PC-3 (cell line): ENCODE results near the gene CNKSR3.

Source experiments
- EZH2 ChIP-seq: fragments of 300-600 bp; sonication (generic); IDR thresholded peaks from one replicate; pipeline ENCODE4 v1.6.1; 2017; ENCODE audit warnings: antibody characterized with exemption, mild to moderate bottlenecking, low read length; ENCODE audit not compliant: unreplicated experiment
- TF ChIP-seq, protein P1 (sequence below): fragments of 300-600 bp; sonication (generic); conservative IDR thresholded peaks from 2 replicates; pipeline ENCODE4 v1.5.1; 2017; ENCODE audit warnings: antibody characterized with exemption, low read depth, mild to moderate bottlenecking, low read length

DNA sequence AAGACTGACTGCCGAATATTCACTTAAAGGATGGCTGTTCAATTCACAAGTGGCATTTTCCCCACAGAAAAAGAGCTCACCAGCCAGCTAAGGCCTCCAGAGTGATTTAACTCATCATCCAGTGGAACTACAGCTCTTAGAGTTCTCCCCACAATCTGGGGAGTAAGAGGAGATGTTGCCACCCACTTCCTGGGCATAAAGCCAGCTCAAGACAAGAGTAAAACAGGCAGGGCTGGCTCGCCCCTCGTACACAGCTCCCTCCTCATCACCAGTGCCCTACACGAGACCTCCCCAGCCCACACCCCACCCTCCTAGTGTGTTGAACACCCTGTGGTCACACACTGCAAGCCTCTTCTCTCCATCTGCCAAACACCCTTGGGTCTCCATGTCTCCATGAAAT is 106.7 kb downstream of the CNKSR3 start:
- TF ChIP-seq EZH2, result no peak
- TF ChIP-seq, protein P1, sequence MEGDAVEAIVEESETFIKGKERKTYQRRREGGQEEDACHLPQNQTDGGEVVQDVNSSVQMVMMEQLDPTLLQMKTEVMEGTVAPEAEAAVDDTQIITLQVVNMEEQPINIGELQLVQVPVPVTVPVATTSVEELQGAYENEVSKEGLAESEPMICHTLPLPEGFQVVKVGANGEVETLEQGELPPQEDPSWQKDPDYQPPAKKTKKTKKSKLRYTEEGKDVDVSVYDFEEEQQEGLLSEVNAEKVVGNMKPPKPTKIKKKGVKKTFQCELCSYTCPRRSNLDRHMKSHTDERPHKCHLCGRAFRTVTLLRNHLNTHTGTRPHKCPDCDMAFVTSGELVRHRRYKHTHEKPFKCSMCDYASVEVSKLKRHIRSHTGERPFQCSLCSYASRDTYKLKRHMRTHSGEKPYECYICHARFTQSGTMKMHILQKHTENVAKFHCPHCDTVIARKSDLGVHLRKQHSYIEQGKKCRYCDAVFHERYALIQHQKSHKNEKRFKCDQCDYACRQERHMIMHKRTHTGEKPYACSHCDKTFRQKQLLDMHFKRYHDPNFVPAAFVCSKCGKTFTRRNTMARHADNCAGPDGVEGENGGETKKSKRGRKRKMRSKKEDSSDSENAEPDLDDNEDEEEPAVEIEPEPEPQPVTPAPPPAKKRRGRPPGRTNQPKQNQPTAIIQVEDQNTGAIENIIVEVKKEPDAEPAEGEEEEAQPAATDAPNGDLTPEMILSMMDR, result no peak
